ENCODE measurements around the gene ZNF578.
A peak's percentile ranks its signal among the peaks of the same experiment; 100 is the strongest.
"Not testable (repeated sequence)": the region's sequence is repeated elsewhere in the genome, so short reads cannot be mapped to it uniquely, and the experiment has no call there.

ZNF578 gene

GRCh38 chr19:52453324-52454094 is at the start of gene ZNF578:
TSS of gene ZNF578 (plus strand) at chr19:52453553. CDS start at chr19:52501846, 48,293 bp downstream.
- no peak for DNase-seq (ENCODE audit: low read depth)

- no peak for DNase-seq (ENCODE audit: low read depth)
These were observed 43.1 kb upstream of the ZNF578 start for GRCh38 chr19:52410276-52410675.

GRCh38 chr19:52415711-52416110 is 37.6 kb upstream of the ZNF578 start:
- no peak for DNase-seq (ENCODE audit: low read depth)

- DNase-seq (ENCODE audit: low read depth) = no peak
These were observed 24.4 kb upstream of the ZNF578 start, which contains the start of gene ZNF534 for GRCh38 chr19:52428937-52429336. TSS of gene ZNF534 (plus strand) at chr19:52429148. CDS start at chr19:52431475, 2,327 bp downstream.

- no peak for DNase-seq (ENCODE audit: low read depth)
These were observed 11.2 kb upstream of the ZNF578 start for GRCh38 chr19:52442179-52442578.

GRCh38 chr19:52444506-52444905 is 8.8 kb upstream of the ZNF578 start:
- DNase-seq (ENCODE audit: low read depth) = no peak

- DNase-seq (ENCODE audit: low read depth) = no peak
These were observed 2.1 kb upstream of the ZNF578 start for GRCh38 chr19:52451241-52451640.

- DNase-seq (ENCODE audit: low read depth) = peak; percentile 3
These were observed 11.6 kb downstream of the ZNF578 start for GRCh38 chr19:52464798-52465470.

GRCh38 chr19:52473655-52474350 is 20.4 kb downstream of the ZNF578 start:
- no peak for DNase-seq (ENCODE audit: low read depth)

- DNase-seq (ENCODE audit: low read depth) = no peak
These were observed 21.2 kb downstream of the ZNF578 start for GRCh38 chr19:52474351-52475127.

GRCh38 chr19:52484111-52484743 is 30.9 kb downstream of the ZNF578 start:
- DNase-seq (ENCODE audit: low read depth) = peak; percentile 61

- not testable (repeated sequence) for DNase-seq (ENCODE audit: low read depth)
These were observed 31.7 kb downstream of the ZNF578 start for GRCh38 chr19:52485064-52485463.

GRCh38 chr19:52485561-52486240 is 32.3 kb downstream of the ZNF578 start:
- DNase-seq (ENCODE audit: low read depth) = peak; percentile 3

GRCh38 chr19:52492201-52492993 is 39.0 kb downstream of the ZNF578 start:
- DNase-seq (ENCODE audit: low read depth) = no peak

GRCh38 chr19:52492994-52493470 is 39.7 kb downstream of the ZNF578 start:
- DNase-seq (ENCODE audit: low read depth) = no peak

GRCh38 chr19:52494518-52494917 is 41.2 kb downstream of the ZNF578 start:
- DNase-seq (ENCODE audit: low read depth) = no peak

GRCh38 chr19:52498571-52498970 is 45.2 kb downstream of the ZNF578 start:
- no peak for DNase-seq (ENCODE audit: low read depth)

- not testable (repeated sequence) for DNase-seq (ENCODE audit: low read depth)
These were observed 47.1 kb downstream of the ZNF578 start for GRCh38 chr19:52500474-52500873.

GRCh38 chr19:52500991-52501390 is 47.6 kb downstream of the ZNF578 start:
- not testable (repeated sequence) for DNase-seq (ENCODE audit: low read depth)

- no peak for DNase-seq (ENCODE audit: low read depth)
These were observed 53.9 kb downstream of the ZNF578 start for GRCh38 chr19:52507266-52507665.
